ENCODE data around the gene PGBD2. TPM values are rescaled to one million over a fixed set of nuclear protein-coding genes. Genes with fewer than 3 reads are reported as not detected.
"Not testable (repeated sequence)": the region's sequence is repeated elsewhere in the genome, so short reads cannot be mapped to it uniquely, and the experiment has no call there.

The PGBD2 gene
- total RNA-seq, 1 donor from 2014 or later, result 16.6 TPM

DNA sequence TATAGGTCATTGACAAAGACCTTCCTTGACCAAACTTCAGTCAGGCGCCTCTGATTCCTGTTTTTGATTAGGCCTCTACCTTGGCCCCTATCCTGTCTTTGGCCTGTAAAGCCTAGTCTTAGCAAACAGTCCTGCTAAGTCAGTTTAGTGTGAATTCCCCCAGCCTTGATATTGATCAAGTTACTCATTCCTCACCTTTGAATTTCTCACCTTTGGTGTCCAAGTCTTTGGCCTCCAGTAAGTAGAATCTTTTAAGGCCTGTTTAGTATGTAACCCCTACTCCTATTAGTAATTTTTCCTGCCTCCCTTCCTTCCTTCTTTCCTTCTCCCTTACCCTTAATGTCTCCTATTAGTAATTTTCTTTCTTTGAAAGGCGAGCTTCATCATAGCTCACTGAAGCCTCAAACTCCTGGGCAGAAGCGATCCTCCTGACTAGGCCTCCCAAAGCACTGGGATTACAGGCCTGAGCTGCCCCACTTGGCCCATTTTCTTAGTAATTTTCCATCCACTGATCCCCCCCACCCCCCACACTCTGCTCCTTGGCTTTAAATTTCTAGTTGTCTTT, 34.1 kb upstream of the PGBD2 start:
- no peaks in the 10 kb centered on the region for H3K9me3 Mint-ChIP-seq (ENCODE audit: low read depth)
- H3K4me3 Mint-ChIP-seq (ENCODE audit: low read depth), result peak overlapping the region; percentile 50
- no peaks in the 10 kb centered on the region for H3K27me3 Mint-ChIP-seq
- DNase-seq (ENCODE audit: low spot score, unreplicated experiment), result no peak
- peaks cover 4% of the 10 kb centered on the region for H3K36me3 Mint-ChIP-seq (ENCODE audit: insufficient read depth)
- H3K4me1 Mint-ChIP-seq (ENCODE audit: low read depth), result peaks cover 4% of the 10 kb centered on the region
- H3K27ac Mint-ChIP-seq, result no peak overlapping the region
- no peak for TF ChIP-seq CTCF (IDR thresholded peaks at IDR 0.05; ENCODE audit: unreplicated experiment)

- DNase-seq (ENCODE audit: low spot score, unreplicated experiment), result peak; percentile 44
- H3K9me3 Mint-ChIP-seq (ENCODE audit: low read depth), result no peaks in the 10 kb centered on the region
- no peaks in the 10 kb centered on the region for H3K27me3 Mint-ChIP-seq
- no peak for TF ChIP-seq CTCF (IDR thresholded peaks at IDR 0.05; ENCODE audit: unreplicated experiment)
- H3K27ac Mint-ChIP-seq, result peak overlapping the region; percentile 99
- peak overlapping the region; percentile 88 for H3K4me3 Mint-ChIP-seq (ENCODE audit: low read depth)
- peaks cover 4% of the 10 kb centered on the region for H3K4me1 Mint-ChIP-seq (ENCODE audit: low read depth)
- H3K36me3 Mint-ChIP-seq (ENCODE audit: insufficient read depth), result peaks cover 4% of the 10 kb centered on the region
Observed at GRCh38 chr1:248872752-248873408, 33.2 kb upstream of the PGBD2 start.

DNA sequence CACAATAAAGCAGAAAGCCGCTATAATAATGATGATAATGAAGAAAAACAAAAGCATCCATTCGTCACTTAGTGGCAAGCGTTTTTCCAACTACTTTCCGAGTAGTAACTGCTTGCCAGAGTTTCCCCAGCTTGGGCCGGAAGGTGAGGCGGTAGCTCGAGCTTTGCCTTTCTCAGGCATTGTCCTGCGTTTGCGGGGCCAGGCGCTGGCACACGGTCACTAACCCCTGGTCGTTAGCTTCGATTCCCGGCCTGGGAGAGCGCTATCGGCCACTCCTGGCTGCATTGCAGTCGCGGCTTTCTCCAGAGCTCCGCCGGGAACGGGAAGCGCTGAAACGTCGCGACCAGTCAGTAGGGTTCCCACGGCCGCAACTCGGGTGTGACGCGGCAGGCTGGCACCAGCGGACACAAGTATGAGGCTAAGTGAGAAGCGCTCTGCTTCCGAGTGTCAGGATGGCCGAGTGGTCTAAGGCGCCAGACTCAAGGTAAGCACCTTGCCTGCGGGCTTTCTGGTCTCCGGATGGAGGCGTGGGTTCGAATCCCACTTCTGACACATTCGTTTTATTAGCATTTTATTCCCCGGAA, 32.5 kb upstream of the PGBD2 start:
- Mint-ChIP-seq H3K27me3 (no peaks in the 10 kb centered on the region), H3K36me3 (ENCODE audit: insufficient read depth) (peaks cover 4% of the 10 kb centered on the region), H3K9me3 (ENCODE audit: low read depth) (no peaks in the 10 kb centered on the region), H3K27ac (peak overlapping the region; percentile 99), H3K4me1 (ENCODE audit: low read depth) (peaks cover 4% of the 10 kb centered on the region), H3K4me3 (ENCODE audit: low read depth) (peak overlapping the region; percentile 88)
- DNase-seq (ENCODE audit: low spot score, unreplicated experiment), result peak; percentile 97
- no peak for TF ChIP-seq CTCF (IDR thresholded peaks at IDR 0.05; ENCODE audit: unreplicated experiment)

GRCh38 chr1:248873993-248874533, 32.0 kb upstream of the PGBD2 start:
- H3K4me3 Mint-ChIP-seq (ENCODE audit: low read depth), result peak overlapping the region; percentile 88
- H3K9me3 Mint-ChIP-seq (ENCODE audit: low read depth), result no peaks in the 10 kb centered on the region
- peaks cover 4% of the 10 kb centered on the region for H3K4me1 Mint-ChIP-seq (ENCODE audit: low read depth)
- H3K27ac Mint-ChIP-seq, result peak overlapping the region; percentile 99
- DNase-seq (ENCODE audit: low spot score, unreplicated experiment), result peak; percentile 60
- H3K27me3 Mint-ChIP-seq, result no peaks in the 10 kb centered on the region
- H3K36me3 Mint-ChIP-seq (ENCODE audit: insufficient read depth), result peaks cover 4% of the 10 kb centered on the region
- no peak for TF ChIP-seq CTCF (IDR thresholded peaks at IDR 0.05; ENCODE audit: unreplicated experiment)

GRCh38 chr1:248881261-248881660, 24.8 kb upstream of the PGBD2 start:
- no peak for DNase-seq (ENCODE audit: low spot score, unreplicated experiment)
- no peak for TF ChIP-seq CTCF (IDR thresholded peaks at IDR 0.05; ENCODE audit: unreplicated experiment)
- Mint-ChIP-seq H3K4me3 (ENCODE audit: low read depth) (no peak overlapping the region), H3K27ac (no peak overlapping the region), H3K9me3 (ENCODE audit: low read depth) (no peaks in the 10 kb centered on the region), H3K27me3 (no peaks in the 10 kb centered on the region), H3K4me1 (ENCODE audit: low read depth) (peaks cover 5% of the 10 kb centered on the region), H3K36me3 (ENCODE audit: insufficient read depth) (no peaks in the 10 kb centered on the region)

DNA sequence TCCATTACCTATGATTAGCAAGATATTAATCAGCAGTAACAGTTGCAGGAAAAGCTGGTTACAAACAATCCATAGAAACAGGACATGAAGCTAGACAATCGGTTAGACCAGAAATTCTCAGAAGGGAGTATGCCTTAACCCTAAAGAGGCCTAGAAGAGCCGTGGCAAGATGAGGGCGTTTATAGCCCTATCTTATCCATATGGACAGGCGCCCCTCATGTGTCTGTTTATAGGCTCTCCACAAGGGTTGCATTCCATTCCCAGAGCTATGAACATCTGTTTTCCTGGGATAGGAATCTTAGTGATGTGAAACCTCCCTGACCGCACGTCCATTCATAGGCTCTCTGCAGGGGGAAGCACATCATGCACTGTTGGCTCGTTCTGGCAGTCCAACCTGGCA, 23.6 kb upstream of the PGBD2 start:
- H3K27me3 Mint-ChIP-seq, result not testable (repeated sequence)

More for the DNA sequence above, 23.6 kb upstream of the PGBD2 start:
- H3K4me3 Mint-ChIP-seq (ENCODE audit: low read depth); DNase-seq (ENCODE audit: low spot score, unreplicated experiment); H3K36me3 Mint-ChIP-seq (ENCODE audit: insufficient read depth); H3K9me3 Mint-ChIP-seq (ENCODE audit: low read depth); H3K27ac Mint-ChIP-seq: not testable (repeated sequence)
- peaks cover 11% of the 10 kb centered on the region for H3K4me1 Mint-ChIP-seq (ENCODE audit: low read depth)

Measured in progenitor cell of endocrine pancreas (in vitro differentiated cells).